ENCODE results near the gene DDX6. TPM values are rescaled to one million over a fixed set of nuclear protein-coding genes. Genes with fewer than 3 reads are reported as not detected.

Gene DDX6
- total RNA-seq, 1 experiment from 2014 or later = 155 TPM

- in situ Hi-C loops (cut with HindIII; ENCODE audit: low pct_unique_long_range_greater_than_20kb, low sequenced_read_pairs) (no loop called here), intact Hi-C loops (cut with micrococcal nuclease; ENCODE audit: unreplicated experiment) (no loop called here)
- TF ChIP-seq TCF7L2 (IDR thresholded peaks at IDR 0.05; ENCODE audit: low read depth, low read length) = no peak
- no peak for TF ChIP-seq CTCF (IDR thresholded peaks at IDR 0.05)
- no peak for TF ChIP-seq SIN3A (IDR thresholded peaks at IDR 0.05; ENCODE audit: borderline replicate concordance, insufficient read depth, low read depth, low read length)
- no peak for TF ChIP-seq POLR2AphosphoS5 (IDR thresholded peaks at IDR 0.05; ENCODE audit: low read depth, low read length)
- no peak for TF ChIP-seq REST (IDR thresholded peaks at IDR 0.05; ENCODE audit: insufficient read depth in 1 of 2, low read depth in 2 of 2, low read length in 1 of 2)
- CTCF ChIA-PET = no interaction called here
- H3K27me3 ChIP-seq (ENCODE audit: control insufficient read depth, insufficient read depth, low read length) = no peaks in the 10 kb centered on the region
- DNase-seq (ENCODE audit: low read depth, low spot score) = no peak
- BruUV-seq (replicated peaks) = no TSS peak
- peaks cover 25% of the 10 kb centered on the region for H3K4me1 ChIP-seq (ENCODE audit: control insufficient read depth, insufficient read depth, low read length)
- H3K9me3 ChIP-seq (ENCODE audit: control insufficient read depth, insufficient read depth, low read depth, low read length) = no peaks in the 10 kb centered on the region
- H3K4me3 ChIP-seq (ENCODE audit: low read depth in 2 of 2, low read length in 2 of 2) = no peak overlapping the region
- H3K36me3 ChIP-seq (ENCODE audit: control insufficient read depth, insufficient read depth, low read length) = peaks cover 25% of the 10 kb centered on the region
- H3K27ac ChIP-seq (ENCODE audit: low read length) = no peak overlapping the region
- POLR2A ChIA-PET = interaction anchor here (0.6 to 0.7 kb wide), 2 partner anchors 105 to 149 kb away, joined by 8 to 15 read pairs; no protein-coding TSS in a partner anchor
- no peak for ATAC-seq
Observed at GRCh38 chr11:118786657-118787056, 4.3 kb downstream of the DDX6 start.

GRCh38 chr11:118785362-118785761, 5.6 kb downstream of the DDX6 start:
- no peak for DNase-seq (ENCODE audit: low read depth, low spot score)
- TF ChIP-seq POLR2AphosphoS5 (IDR thresholded peaks at IDR 0.05; ENCODE audit: low read depth, low read length) (no peak), REST (IDR thresholded peaks at IDR 0.05; ENCODE audit: insufficient read depth in 1 of 2, low read depth in 2 of 2, low read length in 1 of 2) (no peak), TCF7L2 (IDR thresholded peaks at IDR 0.05; ENCODE audit: low read depth, low read length) (no peak), SIN3A (IDR thresholded peaks at IDR 0.05; ENCODE audit: borderline replicate concordance, insufficient read depth, low read depth, low read length) (no peak), CTCF (IDR thresholded peaks at IDR 0.05) (no peak)
- no peaks in the 10 kb centered on the region for H3K9me3 ChIP-seq (ENCODE audit: control insufficient read depth, insufficient read depth, low read depth, low read length)
- no peak overlapping the region for H3K4me3 ChIP-seq (ENCODE audit: low read depth in 2 of 2, low read length in 2 of 2)
- H3K27me3 ChIP-seq (ENCODE audit: control insufficient read depth, insufficient read depth, low read length) = no peaks in the 10 kb centered on the region
- BruUV-seq (replicated peaks) = no TSS peak
- no peak for ATAC-seq
- H3K36me3 ChIP-seq (ENCODE audit: control insufficient read depth, insufficient read depth, low read length) = peaks cover 28% of the 10 kb centered on the region
- in situ Hi-C loops (cut with HindIII; ENCODE audit: low pct_unique_long_range_greater_than_20kb, low sequenced_read_pairs) = no loop called here
- ChIA-PET POLR2A (no interaction called here), CTCF (interaction anchor here (0.6 kb wide), 1 partner anchor 146 kb away, joined by 3 read pairs; no protein-coding TSS in a partner anchor)
- peaks cover 25% of the 10 kb centered on the region for H3K4me1 ChIP-seq (ENCODE audit: control insufficient read depth, insufficient read depth, low read length)
- H3K27ac ChIP-seq (ENCODE audit: low read length) = no peak overlapping the region
- intact Hi-C loops (cut with micrococcal nuclease; ENCODE audit: unreplicated experiment) = no loop called here
